H9 (cell line): Measurements from ENCODE around the gene USP53. TPM values are rescaled to one million over a fixed set of nuclear protein-coding genes. Genes with fewer than 3 reads are reported as not detected.

Experiments
- DNase-seq: peaks from one replicate; pipeline ENCODE4 v3.0.0-alpha.2; 2017
- H2AFZ ChIP-seq: one replicate; pipeline ENCODE4 v1.6.1; 2013; ENCODE audit warnings: mild to moderate bottlenecking, low read length, control low read depth, moderate library complexity
- H2AK5ac ChIP-seq: 2 replicates; pipeline ENCODE4 v1.6.1; 2013; ENCODE audit warnings: low read length, control low read depth, mixed read lengths; ENCODE audit not compliant: insufficient read length
- H2BK120ac ChIP-seq: one replicate; pipeline ENCODE4 v1.6.1; 2013; ENCODE audit warnings: low read depth, mild to moderate bottlenecking, low read length, control low read depth, inconsistent platforms; ENCODE audit not compliant: poor library complexity, severe bottlenecking
- H2BK12ac ChIP-seq: 2 replicates; pipeline ENCODE4 v1.6.1; 2013; ENCODE audit warnings: low read length, control low read depth, mixed read lengths, low read depth; ENCODE audit not compliant: insufficient read length
- H2BK15ac ChIP-seq: 2 replicates; pipeline ENCODE4 v1.6.1; 2013; ENCODE audit warnings: low read depth, low read length, control low read depth
- H2BK20ac ChIP-seq: one replicate; pipeline ENCODE4 v1.6.1; 2013; ENCODE audit warnings: low read depth, mild to moderate bottlenecking, low read length, control low read depth, inconsistent platforms; ENCODE audit not compliant: poor library complexity, severe bottlenecking
- H2BK5ac ChIP-seq: 2 replicates; pipeline ENCODE4 v1.6.1; 2013; ENCODE audit warnings: low read length, control low read depth, mixed read lengths; ENCODE audit not compliant: insufficient read length
- H3K14ac ChIP-seq: 2 replicates; pipeline ENCODE4 v1.6.1; 2013; ENCODE audit warnings: low read length, control low read depth; ENCODE audit not compliant: insufficient read depth
- H3K18ac ChIP-seq: 2 replicates; pipeline ENCODE4 v1.6.1; 2013; ENCODE audit warnings: low read depth, mild to moderate bottlenecking, mixed read lengths, low read length, control low read depth; ENCODE audit not compliant: insufficient read length
- H3K23ac ChIP-seq: 2 replicates; pipeline ENCODE4 v1.6.1; 2013; ENCODE audit warnings: low read length, control low read depth, mixed read lengths, low read depth; ENCODE audit not compliant: insufficient read length
- H3K23me2 ChIP-seq: 2 replicates; pipeline ENCODE4 v1.6.1; 2013; ENCODE audit warnings: low read depth, mild to moderate bottlenecking, mixed read lengths, low read length, control low read depth; ENCODE audit not compliant: insufficient read length, poor library complexity, severe bottlenecking
- H3K27ac ChIP-seq: 2 replicates; pipeline ENCODE4 v1.5.1; 2013; ENCODE audit warnings: low read length, control low read depth, mixed read lengths, low read depth; ENCODE audit not compliant: insufficient read length
- H3K27me3 ChIP-seq: 2 replicates; pipeline ENCODE4 v1.6.1; 2013; ENCODE audit warnings: low read length, control low read depth, inconsistent platforms; ENCODE audit not compliant: insufficient read depth
- H3K4ac ChIP-seq: 2 replicates; pipeline ENCODE4 v1.6.1; 2013; ENCODE audit warnings: low read depth, mild to moderate bottlenecking, control low read depth, inconsistent platforms, low read length, moderate library complexity
- H3K4me1 ChIP-seq: 2 replicates; pipeline ENCODE4 v1.6.1; 2013; ENCODE audit warnings: low read length, control low read depth, inconsistent platforms; ENCODE audit not compliant: insufficient read depth
- H3K4me2 ChIP-seq: 2 replicates; pipeline ENCODE4 v1.6.1; 2013; ENCODE audit warnings: low read length, control low read depth, mixed read lengths; ENCODE audit not compliant: insufficient read length, insufficient read depth
- H3K56ac ChIP-seq: 2 replicates; pipeline ENCODE4 v1.6.1; 2013; ENCODE audit warnings: low read depth, mild to moderate bottlenecking, mixed read lengths, low read length, control low read depth; ENCODE audit not compliant: insufficient read length
- H3K79me1 ChIP-seq: 2 replicates; pipeline ENCODE4 v1.6.1; 2013; ENCODE audit warnings: low read depth, mild to moderate bottlenecking, moderate library complexity, low read length, control low read depth, inconsistent platforms; ENCODE audit not compliant: insufficient read depth, poor library complexity, severe bottlenecking
- H3K79me2 ChIP-seq: 2 replicates; pipeline ENCODE4 v1.6.1; 2013; ENCODE audit warnings: low read length, control low read depth, inconsistent platforms; ENCODE audit not compliant: insufficient read depth
- H3K9ac ChIP-seq: 2 replicates; pipeline ENCODE4 v1.6.1; 2013; ENCODE audit warnings: low read length, control low read depth, mixed read lengths; ENCODE audit not compliant: insufficient read length; ENCODE audit errors: extremely low read depth
- H3K9me3 ChIP-seq: one replicate; pipeline ENCODE4 v1.6.1; 2013; ENCODE audit warnings: low read depth, low read length, inconsistent platforms; ENCODE audit not compliant: control insufficient read depth
- H3T11ph ChIP-seq: one replicate; pipeline ENCODE4 v1.6.1; 2013; ENCODE audit warnings: mild to moderate bottlenecking, low read length, control low read depth, inconsistent platforms
- H4K20me1 ChIP-seq: one replicate; pipeline ENCODE4 v1.6.1; 2013; ENCODE audit not compliant: control insufficient read depth, insufficient read length, insufficient read depth
- H4K5ac ChIP-seq: 2 replicates; pipeline ENCODE4 v1.6.1; 2013; ENCODE audit warnings: low read depth, mild to moderate bottlenecking, mixed read lengths, low read length, control low read depth; ENCODE audit not compliant: insufficient read length
- H4K8ac ChIP-seq: replicated peaks from 2 replicates; pipeline ENCODE4 v1.6.1; 2013; ENCODE audit warnings: low read length, control low read depth, mixed read lengths, low read depth; ENCODE audit not compliant: insufficient read length
- H4K91ac ChIP-seq: 2 replicates; pipeline ENCODE4 v1.6.1; 2013; ENCODE audit warnings: low read depth, mild to moderate bottlenecking, moderate library complexity, mixed read lengths, low read length, control low read depth; ENCODE audit not compliant: insufficient read length
- H3K27ac Mint-ChIP-seq, 3 experiments: 2 replicates in 2 of 3; 3 replicates in 1 of 3; pipeline ENCODE4 v1.8.0; 2020 to 2021; ENCODE audit warnings: mixed read lengths in 3 of 3, mild to moderate bottlenecking in 1 of 3, moderate library complexity in 1 of 3
- H3K27me3 Mint-ChIP-seq: 2 replicates; pipeline ENCODE4 v1.8.0; 2021; ENCODE audit warnings: low read depth, mild to moderate bottlenecking, moderate library complexity, mixed read lengths
- H3K36me3 Mint-ChIP-seq, 3 experiments: 2 replicates in 2 of 3; 3 replicates in 1 of 3; pipeline ENCODE4 v1.8.0; 2020 to 2021; ENCODE audit warnings: low read depth in 3 of 3, mixed read lengths in 3 of 3; ENCODE audit not compliant: insufficient read depth in 1 of 3
- H3K4me1 Mint-ChIP-seq, 2 experiments: 2 replicates each; pipeline ENCODE4 v1.8.0; 2020; ENCODE audit warnings: mixed read lengths in 2 of 2
- H3K4me3 Mint-ChIP-seq, 2 experiments: 2 replicates in 1 of 2; 3 replicates in 1 of 2; pipeline ENCODE4 v1.8.0; 2020 to 2021; ENCODE audit warnings: mild to moderate bottlenecking in 2 of 2, mixed read lengths in 2 of 2, moderate library complexity in 1 of 2
- H3K9me3 Mint-ChIP-seq, 2 experiments: 2 replicates in 1 of 2; 3 replicates in 1 of 2; pipeline ENCODE4 v1.8.0; 2020; ENCODE audit warnings: mild to moderate bottlenecking in 2 of 2, mixed read lengths in 2 of 2, moderate library complexity in 1 of 2
- WGBS: extraction: QIAGEN DNeasy Blood & Tissue Kit; methylation state at CpG from one replicate; pipeline ENCODE4 v1.1.7; 2013; ENCODE audit warnings: missing lambda C conversion rate, low lambda C conversion rate, mixed read lengths; ENCODE audit not compliant: insufficient read length; ENCODE audit errors: extremely low coverage; 5-methylcytosine and 5-hydroxymethylcytosine counted together
- total RNA-seq: library from RNA; stranded (reverse); gene quantifications from 2 replicates; pipeline ENCODE4 v1.2.1, GENCODE V29; 2021
- TF ChIP-seq, protein P1 (sequence below): fragments of 200-600 bp; sonication (generic); conservative IDR thresholded peaks from 3 replicates; pipeline ENCODE4 v1.8.0; 2021; ENCODE audit warnings: antibody characterized with exemption, mild to moderate bottlenecking

USP53 gene
- total RNA-seq, 1 experiment from 2014 or later = 18.4 TPM

DNA sequence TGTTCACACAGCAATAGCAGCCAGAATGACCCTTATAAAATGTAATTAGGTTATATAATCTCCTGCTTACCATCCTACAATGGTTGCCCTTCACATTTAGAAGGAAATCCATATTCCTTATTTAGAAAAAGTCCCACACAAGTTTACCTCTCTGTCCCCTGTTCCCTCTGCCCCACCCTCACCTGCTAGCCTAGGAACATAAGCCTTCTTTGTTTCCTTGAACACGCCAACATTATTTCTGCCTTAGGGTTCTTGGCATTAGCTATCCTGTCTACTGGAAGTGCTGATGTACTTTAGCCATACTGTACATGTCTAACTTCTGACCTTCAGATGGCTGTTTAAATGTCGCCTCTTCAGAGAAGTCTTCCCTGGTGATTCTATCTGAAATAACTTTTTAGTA, 28.4 kb upstream of the USP53 start:
- Histone ChIP-seq H4K5ac (no peak overlapping the region), H2BK15ac (no peak overlapping the region), H3K27ac (no peak overlapping the region), H3K4ac (no peak overlapping the region), H3K4me2 (no peak overlapping the region), H4K91ac (no peak overlapping the region), H3K23ac (no peak overlapping the region), H3K23me2 (no peaks in the 10 kb centered on the region), H2BK12ac (no peak overlapping the region), H4K8ac (no peak overlapping the region), H3K56ac (no peak overlapping the region), H3K18ac (no peak overlapping the region), H3K9me3 (no peaks in the 10 kb centered on the region), H4K20me1 (no peaks in the 10 kb centered on the region), H2BK5ac (no peak overlapping the region), H3K79me2 (no peaks in the 10 kb centered on the region), H2AFZ (no peak overlapping the region), H3K27me3 (no peaks in the 10 kb centered on the region), H3K79me1 (no peaks in the 10 kb centered on the region), H3K9ac (no peak overlapping the region), H2BK120ac (no peak overlapping the region), H2AK5ac (no peak overlapping the region), H2BK20ac (no peak overlapping the region), H3K4me1 (no peaks in the 10 kb centered on the region), H3K14ac (no peak overlapping the region), H3T11ph (no peak overlapping the region)
- WGBS = no CpG with 5 or more reads among the region's 2 CpGs
- Mint-ChIP-seq H3K27me3 (no peaks in the 10 kb centered on the region; the same call in 1 of the 2 replicates), H3K4me3 (no peak overlapping the region), H3K9me3 (no peaks in the 10 kb centered on the region), H3K27ac (no peak overlapping the region), H3K36me3 (no peaks in the 10 kb centered on the region), H3K4me1 (peaks cover 0 to 3% of the 10 kb centered on the region in 2 experiments; a peak in 1 of 4 replicates)
- TF ChIP-seq, protein P1, sequence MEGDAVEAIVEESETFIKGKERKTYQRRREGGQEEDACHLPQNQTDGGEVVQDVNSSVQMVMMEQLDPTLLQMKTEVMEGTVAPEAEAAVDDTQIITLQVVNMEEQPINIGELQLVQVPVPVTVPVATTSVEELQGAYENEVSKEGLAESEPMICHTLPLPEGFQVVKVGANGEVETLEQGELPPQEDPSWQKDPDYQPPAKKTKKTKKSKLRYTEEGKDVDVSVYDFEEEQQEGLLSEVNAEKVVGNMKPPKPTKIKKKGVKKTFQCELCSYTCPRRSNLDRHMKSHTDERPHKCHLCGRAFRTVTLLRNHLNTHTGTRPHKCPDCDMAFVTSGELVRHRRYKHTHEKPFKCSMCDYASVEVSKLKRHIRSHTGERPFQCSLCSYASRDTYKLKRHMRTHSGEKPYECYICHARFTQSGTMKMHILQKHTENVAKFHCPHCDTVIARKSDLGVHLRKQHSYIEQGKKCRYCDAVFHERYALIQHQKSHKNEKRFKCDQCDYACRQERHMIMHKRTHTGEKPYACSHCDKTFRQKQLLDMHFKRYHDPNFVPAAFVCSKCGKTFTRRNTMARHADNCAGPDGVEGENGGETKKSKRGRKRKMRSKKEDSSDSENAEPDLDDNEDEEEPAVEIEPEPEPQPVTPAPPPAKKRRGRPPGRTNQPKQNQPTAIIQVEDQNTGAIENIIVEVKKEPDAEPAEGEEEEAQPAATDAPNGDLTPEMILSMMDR = no peak
- DNase-seq = no peak
